Sigmoid colon (tissue), 4 donors: Measurements from ENCODE around the gene RAB40B.

Experiments
- EP300 ChIP-seq, 4 donors: sonication (generic); formaldehyde crosslinking; IDR thresholded peaks; one replicate each; pipeline ENCODE4 v1.6.1; 2017; ENCODE audit warnings: antibody characterized with exemption in 4 of 4
- POLR2AphosphoS5 ChIP-seq, 4 donors: sonication (generic); formaldehyde crosslinking; IDR thresholded peaks; one replicate each; pipeline ENCODE4 v1.6.1; 2017; ENCODE audit warnings: antibody characterized with exemption in 4 of 4
- TF ChIP-seq, protein P1 (sequence below), 4 experiments: fragments of 450-650 bp in 3 of 4; fragments of 200-600 bp in 1 of 4; IDR thresholded peaks; one replicate each; pipeline ENCODE4 v1.5.1; 2016 to 2019; ENCODE audit warnings: antibody characterized with exemption in 4 of 4, mild to moderate bottlenecking in 3 of 4, moderate library complexity in 2 of 4

DNA sequence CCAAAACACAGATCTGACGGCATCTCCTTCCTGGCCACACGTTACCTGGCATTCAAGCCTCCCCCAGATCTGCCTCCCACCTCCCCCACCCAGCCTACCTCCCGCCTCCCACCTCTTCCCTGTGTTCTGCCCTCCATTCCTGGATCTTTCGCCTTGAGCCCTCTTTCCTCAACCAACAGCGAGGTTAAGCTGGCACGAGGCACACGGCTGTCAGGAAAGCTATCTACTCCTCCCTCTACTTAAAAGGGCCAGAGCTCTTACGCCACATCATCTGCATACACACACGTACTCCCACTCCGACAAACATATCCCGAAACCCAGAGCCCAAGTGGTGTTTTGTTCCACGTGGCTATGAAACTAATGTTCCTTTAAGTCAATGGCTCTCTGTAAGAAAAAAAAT lies 68.3 kb downstream of the RAB40B start:
- TF ChIP-seq EP300 (IDR thresholded peaks at IDR 0.05): no peak
- TF ChIP-seq POLR2AphosphoS5 (IDR thresholded peaks at IDR 0.05): no peak
- TF ChIP-seq, protein P1, sequence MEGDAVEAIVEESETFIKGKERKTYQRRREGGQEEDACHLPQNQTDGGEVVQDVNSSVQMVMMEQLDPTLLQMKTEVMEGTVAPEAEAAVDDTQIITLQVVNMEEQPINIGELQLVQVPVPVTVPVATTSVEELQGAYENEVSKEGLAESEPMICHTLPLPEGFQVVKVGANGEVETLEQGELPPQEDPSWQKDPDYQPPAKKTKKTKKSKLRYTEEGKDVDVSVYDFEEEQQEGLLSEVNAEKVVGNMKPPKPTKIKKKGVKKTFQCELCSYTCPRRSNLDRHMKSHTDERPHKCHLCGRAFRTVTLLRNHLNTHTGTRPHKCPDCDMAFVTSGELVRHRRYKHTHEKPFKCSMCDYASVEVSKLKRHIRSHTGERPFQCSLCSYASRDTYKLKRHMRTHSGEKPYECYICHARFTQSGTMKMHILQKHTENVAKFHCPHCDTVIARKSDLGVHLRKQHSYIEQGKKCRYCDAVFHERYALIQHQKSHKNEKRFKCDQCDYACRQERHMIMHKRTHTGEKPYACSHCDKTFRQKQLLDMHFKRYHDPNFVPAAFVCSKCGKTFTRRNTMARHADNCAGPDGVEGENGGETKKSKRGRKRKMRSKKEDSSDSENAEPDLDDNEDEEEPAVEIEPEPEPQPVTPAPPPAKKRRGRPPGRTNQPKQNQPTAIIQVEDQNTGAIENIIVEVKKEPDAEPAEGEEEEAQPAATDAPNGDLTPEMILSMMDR (IDR thresholded peaks at IDR 0.05): no peak
